SU-DHL-6 (cell line): ENCODE results near the gene ATXN2.

ENCODE experiments used
- H2AFZ ChIP-seq: fragments of 200-600 bp; sonication (generic); 2 replicates; pipeline ENCODE4 v1.6.1; 2014; ENCODE audit warnings: low read depth, mild to moderate bottlenecking, moderate library complexity, mixed read lengths, antibody characterized with exemption, low read length; ENCODE audit not compliant: severe bottlenecking
- H3F3A ChIP-seq: fragments of 200-600 bp; shearing (Covaris generic); 2 replicates; pipeline ENCODE4 v1.6.0; 2016; ENCODE audit warnings: antibody characterized with exemption, mild to moderate bottlenecking; ENCODE audit not compliant: insufficient read depth
- H3K27ac ChIP-seq: fragments of 200-600 bp; sonication (generic); 2 replicates; pipeline ENCODE4 v1.5.1; 2016; ENCODE audit warnings: low read depth, mild to moderate bottlenecking, low read length, moderate library complexity, mixed read lengths
- H3K27me3 ChIP-seq: fragments of 200-600 bp; sonication (generic), shearing (Covaris generic); 2 replicates; pipeline ENCODE4 v1.6.0; 2014; ENCODE audit warnings: mild to moderate bottlenecking, low read length
- H3K36me3 ChIP-seq: fragments of 200-600 bp; sonication (generic); 2 replicates; pipeline ENCODE4 v1.6.1; 2014; ENCODE audit warnings: mild to moderate bottlenecking, low read length, mixed read lengths
- H3K4me2 ChIP-seq: fragments of 300-600, 200-600 bp; shearing (Covaris generic), sonication (generic); 2 replicates; pipeline ENCODE4 v1.6.0; 2014; ENCODE audit warnings: low read length, low read depth, mild to moderate bottlenecking; ENCODE audit not compliant: poor library complexity, severe bottlenecking
- H3K4me3 ChIP-seq: fragments of 200-600 bp; sonication (generic); 2 replicates; pipeline ENCODE4 v1.5.1; 2014; ENCODE audit warnings: antibody characterized with exemption, low read length, mild to moderate bottlenecking, mixed read lengths; ENCODE audit not compliant: insufficient read depth, poor library complexity, severe bottlenecking
- H3K79me2 ChIP-seq: fragments of 200-600 bp; sonication (generic); 2 replicates; pipeline ENCODE4 v1.6.1; 2014; ENCODE audit warnings: mild to moderate bottlenecking, low read length, moderate library complexity; ENCODE audit not compliant: insufficient read depth
- H3K9ac ChIP-seq: fragments of 200-600 bp; sonication (generic); 2 replicates; pipeline ENCODE4 v1.7.0; 2014; ENCODE audit warnings: mild to moderate bottlenecking, low read length
- H3K9me2 ChIP-seq: fragments of 200-600 bp; sonication (generic); replicated peaks from 2 replicates; pipeline ENCODE4 v1.6.1; 2014; ENCODE audit warnings: low read length; ENCODE audit not compliant: insufficient read depth
- H3K9me3 ChIP-seq: fragments of 200-600 bp; sonication (generic); 2 replicates; pipeline ENCODE4 v1.6.1; 2014; ENCODE audit warnings: low read length, mixed read lengths; ENCODE audit not compliant: insufficient read depth
- H4K20me1 ChIP-seq: fragments of 200-600 bp; sonication (generic); 2 replicates; pipeline ENCODE4 v1.6.1; 2014; ENCODE audit warnings: low read depth, mild to moderate bottlenecking, antibody characterized with exemption, low read length, moderate library complexity, mixed read lengths
- EZH2phosphoT487 ChIP-seq: fragments of 200-600 bp; sonication (generic), shearing (Covaris generic); conservative IDR thresholded peaks from 2 replicates; pipeline ENCODE4 v1.6.1; 2018; ENCODE audit warnings: mild to moderate bottlenecking, antibody characterized with exemption, low read length, moderate library complexity, mixed read lengths
- TF ChIP-seq, protein P1 (sequence below): fragments of 200-600 bp; sonication (generic); IDR thresholded peaks from one replicate; pipeline ENCODE4 v1.5.1; 2017; ENCODE audit warnings: antibody characterized with exemption, mild to moderate bottlenecking, low read length, moderate library complexity; ENCODE audit not compliant: insufficient read depth, poor library complexity, severe bottlenecking

ATXN2 gene

DNA sequence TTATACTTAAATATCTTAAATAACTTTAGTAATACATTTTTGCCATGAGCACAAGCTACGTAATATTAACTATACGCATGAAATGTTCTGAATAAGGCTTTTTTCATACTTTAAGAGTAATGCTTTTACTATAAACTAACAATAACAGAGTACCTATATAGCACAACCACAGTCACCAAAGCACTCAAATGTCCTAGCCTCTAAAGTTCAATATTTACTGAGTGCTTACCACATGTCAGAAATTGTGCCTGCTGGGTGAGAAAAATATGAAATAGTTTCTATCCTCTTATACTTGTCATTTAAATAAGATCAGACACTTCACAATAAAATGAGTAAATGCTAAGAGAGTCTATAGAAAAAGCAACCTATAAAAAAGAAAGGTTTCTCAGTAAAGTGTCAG lies 110.3 kb downstream of the ATXN2 start:
- Histone ChIP-seq H3K4me2 (no peak overlapping the region), H3K4me3 (no peak overlapping the region), H3K36me3 (peaks cover 25% of the 10 kb centered on the region; the same call in 1 of the 2 replicates)

DNA sequence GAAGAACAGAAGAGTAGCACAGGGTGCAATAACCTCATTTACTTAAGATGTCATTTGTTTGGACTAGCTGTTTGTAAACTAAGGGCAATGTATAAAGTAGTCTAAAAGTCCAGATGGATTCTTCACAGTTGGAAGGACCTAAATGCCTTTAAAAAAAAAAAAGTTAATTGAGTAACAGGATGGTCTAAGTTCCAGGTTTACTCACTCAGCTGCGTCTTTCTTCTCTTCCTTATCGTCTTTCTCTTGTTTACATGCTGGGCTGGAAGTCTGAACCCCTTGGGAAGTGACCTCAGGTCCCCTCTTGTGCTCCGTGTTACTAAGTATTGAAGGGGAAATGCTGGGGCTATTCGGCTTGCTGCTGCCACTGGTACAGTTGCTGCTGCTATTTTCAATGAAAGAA lies 110.8 kb downstream of the ATXN2 start:
- Histone ChIP-seq H4K20me1 (no peaks in the 10 kb centered on the region), H3K27me3 (no peaks in the 10 kb centered on the region), H3F3A (peaks cover 11% of the 10 kb centered on the region; the same call in 1 of the 2 replicates), H3K9ac (no peak overlapping the region), H2AFZ (no peak overlapping the region), H3K4me3 (no peak overlapping the region), H3K27ac (no peak overlapping the region), H3K9me2 (no peaks in the 10 kb centered on the region), H3K79me2 (no peaks in the 10 kb centered on the region), H3K36me3 (peaks cover 25% of the 10 kb centered on the region; the same call in 1 of the 2 replicates), H3K4me2 (no peak overlapping the region), H3K9me3 (no peaks in the 10 kb centered on the region)
- TF ChIP-seq, protein P1, sequence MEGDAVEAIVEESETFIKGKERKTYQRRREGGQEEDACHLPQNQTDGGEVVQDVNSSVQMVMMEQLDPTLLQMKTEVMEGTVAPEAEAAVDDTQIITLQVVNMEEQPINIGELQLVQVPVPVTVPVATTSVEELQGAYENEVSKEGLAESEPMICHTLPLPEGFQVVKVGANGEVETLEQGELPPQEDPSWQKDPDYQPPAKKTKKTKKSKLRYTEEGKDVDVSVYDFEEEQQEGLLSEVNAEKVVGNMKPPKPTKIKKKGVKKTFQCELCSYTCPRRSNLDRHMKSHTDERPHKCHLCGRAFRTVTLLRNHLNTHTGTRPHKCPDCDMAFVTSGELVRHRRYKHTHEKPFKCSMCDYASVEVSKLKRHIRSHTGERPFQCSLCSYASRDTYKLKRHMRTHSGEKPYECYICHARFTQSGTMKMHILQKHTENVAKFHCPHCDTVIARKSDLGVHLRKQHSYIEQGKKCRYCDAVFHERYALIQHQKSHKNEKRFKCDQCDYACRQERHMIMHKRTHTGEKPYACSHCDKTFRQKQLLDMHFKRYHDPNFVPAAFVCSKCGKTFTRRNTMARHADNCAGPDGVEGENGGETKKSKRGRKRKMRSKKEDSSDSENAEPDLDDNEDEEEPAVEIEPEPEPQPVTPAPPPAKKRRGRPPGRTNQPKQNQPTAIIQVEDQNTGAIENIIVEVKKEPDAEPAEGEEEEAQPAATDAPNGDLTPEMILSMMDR = no peak
- no peak for TF ChIP-seq EZH2phosphoT487

More for the DNA sequence above, 110.3 kb downstream of the ATXN2 start:
- Histone ChIP-seq H3K27ac (no peak overlapping the region), H3K9me3 (no peaks in the 10 kb centered on the region), H3K27me3 (no peaks in the 10 kb centered on the region), H3F3A (peaks cover 7% of the 10 kb centered on the region; the same call in 1 of the 2 replicates), H2AFZ (no peak overlapping the region), H3K9ac (no peak overlapping the region), H3K79me2 (no peaks in the 10 kb centered on the region), H3K9me2 (no peaks in the 10 kb centered on the region), H4K20me1 (no peaks in the 10 kb centered on the region)
- TF ChIP-seq, protein P1 = no peak
- no peak for TF ChIP-seq EZH2phosphoT487

DNA sequence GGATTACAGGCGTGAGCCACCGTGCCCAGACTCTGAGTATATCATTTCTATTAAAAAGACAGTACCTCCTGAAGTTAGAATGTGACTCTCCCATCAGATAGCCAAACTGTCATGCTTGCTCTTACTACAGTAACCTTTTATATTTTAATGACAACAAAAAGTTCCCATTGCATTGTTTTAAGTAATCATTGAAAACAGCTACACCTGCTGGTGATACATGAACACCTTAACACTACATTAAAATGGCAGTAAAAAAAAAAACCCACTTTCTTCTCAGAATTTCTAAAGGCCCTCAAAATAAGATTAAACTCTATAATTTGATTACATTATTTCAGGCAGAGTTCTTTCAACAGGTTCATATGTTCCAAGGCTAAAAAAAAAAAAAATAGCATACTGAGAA lies 116.7 kb downstream of the ATXN2 start:
- no peak overlapping the region for H2AFZ ChIP-seq
- H3K9me2 ChIP-seq = no peaks in the 10 kb centered on the region
- no peaks in the 10 kb centered on the region for H3K79me2 ChIP-seq
- H4K20me1 ChIP-seq = no peaks in the 10 kb centered on the region
- no peak overlapping the region for H3K9ac ChIP-seq
- no peaks in the 10 kb centered on the region for H3K9me3 ChIP-seq
- TF ChIP-seq, protein P1 = no peak
- no peak for TF ChIP-seq EZH2phosphoT487
- H3K27me3 ChIP-seq = no peaks in the 10 kb centered on the region
- H3K27ac ChIP-seq = no peak overlapping the region
- no peak overlapping the region for H3K4me3 ChIP-seq
- no peak overlapping the region for H3K4me2 ChIP-seq
- H3K36me3 ChIP-seq = peaks cover 22% of the 10 kb centered on the region; the same call in 1 of the 2 replicates
- H3F3A ChIP-seq = peaks cover 11% of the 10 kb centered on the region; the same call in 1 of the 2 replicates
